Globus pallidus (tissue), 1 donor: ENCODE measurements around the gene NT5C2.
A peak's percentile ranks its signal among the peaks of the same experiment; 100 is the strongest.
"Not testable (repeated sequence)": the region's sequence is repeated elsewhere in the genome, so short reads cannot be mapped to it uniquely, and the experiment has no call there.

ENCODE experiments used
- DNase-seq: peaks from one replicate; pipeline ENCODE4 v3.0.0-alpha.2; 2015; ENCODE audit warnings: low spot score

NT5C2 gene

DNA sequence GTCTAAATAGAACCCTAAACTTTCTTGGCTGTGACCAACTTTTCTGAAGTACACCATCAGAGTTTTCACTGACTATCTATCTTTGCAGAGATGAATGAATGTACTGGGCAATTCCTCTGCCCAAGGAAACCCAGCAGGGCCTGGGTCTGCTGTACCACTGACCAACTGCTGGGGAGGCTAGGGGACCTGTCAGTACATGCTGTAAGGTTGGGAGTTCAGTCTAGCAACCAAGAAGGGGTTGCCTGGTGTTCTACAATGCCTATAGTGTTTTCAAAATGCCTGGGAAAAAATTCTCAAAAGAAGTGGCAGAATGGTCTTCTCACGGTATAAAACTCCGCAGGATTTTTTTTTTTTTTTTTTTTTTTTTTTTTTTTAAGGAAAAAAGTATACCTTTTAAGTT is 106.3 kb downstream of the NT5C2 start:
- no peak for DNase-seq

DNA sequence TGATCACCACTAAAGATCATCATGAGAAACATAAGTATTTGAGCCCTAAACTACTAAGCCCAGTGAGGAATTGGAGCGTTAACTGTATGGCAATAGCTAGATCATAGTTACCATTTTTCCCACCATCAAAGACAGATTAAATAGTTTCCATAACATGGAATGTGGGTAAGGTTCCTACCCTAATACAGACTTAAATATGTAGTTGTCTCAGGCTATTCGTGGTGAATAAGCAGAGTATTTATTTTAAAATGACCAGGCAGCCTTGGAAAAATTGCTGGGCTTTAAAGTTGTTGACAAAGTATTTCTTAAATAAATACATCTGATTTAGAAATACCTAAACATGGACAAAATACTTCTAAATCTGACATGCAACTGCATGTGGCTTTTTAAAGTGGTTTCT is 106.8 kb downstream of the NT5C2 start:
- DNase-seq: no peak

DNA sequence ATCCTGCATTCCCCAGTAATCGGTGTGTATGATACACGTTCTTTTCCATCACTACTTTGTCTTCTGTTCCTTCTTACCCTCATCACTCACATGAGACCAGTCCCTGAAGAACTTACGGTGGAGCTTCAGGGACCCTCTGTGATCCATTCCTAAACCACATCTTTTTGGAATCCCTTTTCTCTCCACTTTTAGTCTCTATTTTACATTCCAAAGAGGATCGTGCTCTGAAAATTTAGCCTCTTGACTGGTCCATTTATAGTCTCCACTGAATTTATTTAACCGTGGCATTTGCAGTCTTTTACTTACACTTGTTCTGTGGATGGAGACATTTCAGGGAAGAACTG is 109.1 kb downstream of the NT5C2 start:
- DNase-seq: no peak

DNA sequence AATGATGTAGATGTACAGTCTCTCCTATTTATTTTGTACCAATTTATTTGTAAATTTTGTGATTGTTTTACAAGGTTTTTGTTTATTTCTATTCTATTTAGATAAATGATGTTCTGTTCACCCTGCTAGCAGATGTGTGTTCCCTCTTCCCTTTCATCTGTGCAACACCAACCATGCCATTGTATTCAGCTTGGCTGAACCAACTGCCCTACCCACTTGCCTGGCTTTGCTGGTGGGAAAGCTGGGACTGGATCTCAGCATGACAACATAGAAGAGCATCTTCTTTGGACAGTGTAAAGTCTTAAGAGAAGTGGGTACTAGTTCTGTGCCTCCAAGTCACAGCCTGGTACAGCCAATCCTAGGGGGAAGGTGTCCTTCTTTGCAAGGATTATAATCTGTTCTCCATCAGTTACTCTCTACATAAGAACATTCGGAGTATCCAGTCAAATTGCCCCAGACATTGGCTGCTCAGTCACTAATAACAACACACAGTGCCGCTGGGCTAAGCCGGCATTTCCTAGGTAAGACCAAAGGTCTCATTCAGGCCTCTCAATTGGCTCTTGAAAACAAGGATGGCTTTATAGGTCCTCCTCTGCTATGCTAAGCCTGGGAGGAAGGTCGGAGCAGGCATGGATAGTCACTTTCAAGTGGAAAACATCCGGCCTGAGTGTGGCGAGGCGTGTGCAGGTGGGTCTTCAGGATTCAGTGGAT is 109.7 kb downstream of the NT5C2 start:
- peak; percentile 77 for DNase-seq

DNA sequence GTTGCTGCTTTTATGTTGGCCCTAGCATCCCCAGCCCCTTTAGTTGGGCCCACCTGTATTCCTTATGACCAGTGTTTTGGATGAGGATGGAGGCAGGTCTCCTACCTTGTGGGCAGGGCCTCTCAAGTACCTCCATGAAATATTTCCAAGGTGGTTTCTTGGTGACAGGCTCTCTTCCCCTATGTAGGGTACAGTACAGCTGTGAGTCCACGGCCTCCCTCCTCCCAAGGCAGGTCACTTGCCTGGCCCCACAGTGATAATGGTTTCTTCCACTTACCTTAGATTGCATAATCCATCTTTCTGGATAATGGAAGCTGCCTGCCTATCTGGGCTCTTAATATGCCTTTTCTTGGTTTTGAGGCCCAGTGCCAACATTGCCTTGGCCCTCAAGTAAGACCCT is 110.4 kb downstream of the NT5C2 start:
- DNase-seq: no peak

DNA sequence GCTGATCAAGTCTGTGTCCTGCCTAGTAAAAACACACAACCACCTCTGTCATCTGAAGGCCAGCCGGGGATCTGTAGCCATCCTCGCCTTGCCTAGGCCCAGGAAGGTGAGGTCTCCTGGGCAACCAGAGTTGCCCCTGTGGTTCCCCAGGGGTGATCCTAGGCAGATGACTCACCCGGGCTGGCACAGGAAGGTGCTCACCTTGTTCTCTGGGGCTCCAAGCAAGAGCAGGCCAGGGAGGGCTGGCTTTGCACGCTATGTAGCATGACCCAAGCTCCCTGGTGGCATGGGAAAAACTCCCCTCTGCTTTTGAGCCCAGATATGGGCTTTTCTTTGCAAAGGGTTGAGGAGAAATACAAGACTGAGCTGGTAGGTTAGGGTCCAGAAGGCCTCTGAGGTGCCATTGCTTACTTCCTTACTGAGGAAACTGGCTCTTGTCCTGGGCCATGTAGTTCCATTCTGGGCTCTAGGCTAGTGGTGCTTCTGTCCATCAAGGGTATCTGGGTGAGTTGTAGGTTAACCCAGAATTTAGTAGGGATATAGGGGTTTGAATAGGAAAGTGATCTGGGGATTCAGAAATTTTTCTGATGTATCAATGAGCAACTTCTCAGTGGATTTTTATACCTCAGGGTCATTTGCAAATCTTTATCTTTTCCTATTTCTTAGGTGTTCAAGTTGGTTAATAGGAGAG is 112.0 kb downstream of the NT5C2 start:
- DNase-seq: no peak

DNA sequence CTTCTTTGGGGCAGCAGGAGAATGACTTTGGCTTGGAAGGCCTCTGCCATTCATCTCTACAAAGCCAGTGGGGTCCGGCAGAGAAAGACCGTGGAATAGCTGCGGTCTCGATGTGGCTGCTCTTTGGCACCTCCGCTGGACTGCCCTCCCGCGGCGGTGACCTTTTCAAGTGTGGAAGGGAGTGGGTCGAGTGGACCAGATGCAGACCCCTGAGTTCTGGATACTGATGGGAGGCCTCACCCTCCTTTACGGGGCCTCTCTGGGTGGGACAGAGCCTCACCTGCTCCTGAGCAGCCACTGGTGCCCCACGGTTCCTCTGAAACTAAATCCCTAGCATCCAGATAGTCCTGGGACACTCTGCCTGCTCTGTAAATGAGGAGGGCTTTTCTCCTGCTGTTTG is 113.1 kb downstream of the NT5C2 start:
- no peak for DNase-seq

DNA sequence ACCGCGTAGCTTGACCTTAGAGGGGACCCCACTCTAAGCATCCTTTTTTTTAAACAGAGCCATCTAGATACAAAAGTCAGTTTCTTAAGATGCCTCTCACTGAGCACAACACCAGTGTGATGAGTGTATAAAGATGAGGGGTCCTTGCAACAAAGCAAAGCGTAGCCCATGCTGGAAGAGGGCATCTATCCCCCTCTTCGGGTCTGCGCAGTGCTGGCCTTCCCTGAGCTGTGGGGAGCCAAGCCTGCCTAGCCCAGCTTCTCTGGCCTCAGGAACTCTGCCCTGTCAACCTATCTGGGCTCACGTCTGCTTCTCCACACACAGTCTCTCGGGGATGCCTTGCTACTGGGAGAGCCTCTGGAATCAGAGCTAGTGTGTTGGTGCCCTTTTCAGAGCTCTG is 114.0 kb downstream of the NT5C2 start:
- DNase-seq: no peak

DNA sequence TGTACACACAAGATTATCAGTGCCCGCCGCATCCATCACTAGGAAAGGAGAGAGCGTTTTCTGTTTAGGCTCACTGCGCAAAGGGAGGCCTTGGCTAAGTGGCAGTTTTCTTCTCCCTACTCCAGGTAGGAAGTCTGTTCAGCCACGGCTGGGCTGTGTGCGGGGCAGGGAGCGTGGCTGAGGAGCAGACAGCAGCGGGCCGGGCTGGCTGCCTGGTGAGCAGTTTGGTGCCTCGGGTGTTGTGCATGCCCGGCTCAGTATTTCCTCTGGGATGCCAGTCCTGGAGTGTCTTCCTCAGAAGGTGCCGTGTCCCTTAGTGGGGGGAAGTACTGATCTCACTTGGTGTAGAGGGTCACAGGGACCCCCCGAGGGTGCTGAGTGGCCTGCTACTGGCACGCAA is 114.4 kb downstream of the NT5C2 start:
- no peak for DNase-seq

DNA sequence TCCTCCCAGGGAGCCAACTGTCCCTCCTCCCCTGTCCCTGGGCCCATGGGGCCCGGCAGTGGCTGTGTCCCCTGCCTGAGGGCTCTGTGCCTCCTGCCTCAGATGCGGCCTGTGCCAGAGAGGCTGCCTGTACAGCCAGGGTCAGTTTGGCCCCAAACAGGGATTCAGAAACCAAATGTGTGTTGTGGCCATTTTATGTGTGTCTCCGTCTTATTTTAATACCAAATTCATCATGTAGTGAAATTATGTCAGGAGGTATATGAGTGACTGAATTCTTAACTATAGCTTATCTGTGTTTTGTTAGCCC is 114.8 kb downstream of the NT5C2 start:
- no peak for DNase-seq

DNA sequence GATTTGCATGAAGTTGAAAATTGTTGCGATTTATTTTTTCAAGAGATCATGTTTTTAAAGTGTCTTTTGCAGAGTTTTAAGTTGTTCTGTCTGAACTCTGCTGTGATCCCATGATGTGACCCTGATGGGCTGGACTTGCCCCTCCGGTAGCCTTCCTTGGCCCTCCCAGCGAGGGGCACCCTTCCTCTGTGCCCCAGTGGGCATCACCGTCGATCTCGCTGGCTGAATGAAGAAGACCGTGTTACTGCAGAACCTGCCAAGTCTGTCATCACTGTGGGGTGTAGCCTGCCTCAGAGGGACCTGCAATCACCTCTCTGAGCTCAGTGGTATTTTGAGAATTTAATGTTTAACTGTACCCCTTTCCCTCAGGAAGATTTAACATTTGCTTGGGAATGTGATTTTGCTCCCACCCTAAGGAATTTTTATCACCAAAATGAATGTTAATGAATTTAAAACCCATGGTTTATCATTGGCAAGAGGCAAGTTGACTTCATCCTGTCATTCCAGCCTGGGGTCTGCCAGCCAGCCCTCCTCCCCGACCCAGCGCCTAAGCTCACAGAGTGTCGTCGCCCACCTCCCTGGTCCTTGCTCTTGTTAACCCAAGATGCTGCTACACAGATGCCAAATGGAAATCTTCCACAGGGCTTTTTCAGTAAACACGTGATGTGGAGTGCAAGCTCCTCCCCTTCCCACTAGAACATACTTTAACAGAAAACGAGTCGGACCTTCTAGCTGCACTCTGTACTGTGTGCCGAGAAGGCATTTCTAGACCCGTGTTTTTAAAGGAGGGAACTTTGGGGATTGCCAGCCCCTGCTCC is 115.4 kb downstream of the NT5C2 start:
- DNase-seq: no peak

DNA sequence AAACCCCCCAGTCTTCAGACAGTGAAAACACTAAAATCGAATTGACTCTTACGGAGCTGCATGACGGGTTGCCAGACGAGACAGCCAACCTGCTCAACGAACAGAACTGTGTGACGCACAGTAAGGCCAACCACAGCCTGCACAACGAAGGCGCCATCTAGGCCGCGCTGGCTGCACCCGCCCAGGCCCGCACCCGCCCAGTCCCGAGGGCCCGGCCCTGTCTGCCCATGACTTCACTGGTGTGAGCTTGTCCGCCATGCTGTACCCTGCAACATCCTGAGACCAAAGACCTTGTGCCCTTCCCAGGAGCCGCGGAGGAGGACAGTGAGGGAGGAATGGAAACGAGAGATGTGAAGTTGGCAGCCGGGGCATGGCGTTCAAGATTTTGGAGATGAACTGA is 116.1 kb downstream of the NT5C2 start:
- DNase-seq: no peak

DNA sequence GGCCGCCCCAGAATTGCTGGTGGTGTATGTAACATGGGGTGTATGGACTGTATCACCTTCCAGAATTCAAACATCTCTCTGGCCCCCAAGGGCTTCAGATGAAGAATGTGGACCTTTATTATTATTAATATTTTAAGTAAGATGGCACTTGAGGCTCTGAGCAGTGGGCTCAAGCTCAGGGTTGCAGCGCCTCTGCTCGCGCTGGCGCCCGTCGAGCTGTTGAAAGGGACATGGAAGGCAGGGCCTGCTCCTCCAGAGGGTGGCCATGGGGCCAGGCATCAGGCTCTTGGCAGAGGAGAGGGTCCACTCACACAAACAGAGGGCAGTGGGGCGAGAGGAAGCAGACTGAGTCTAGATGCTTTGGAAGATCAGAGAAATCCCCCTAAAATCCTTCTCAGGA is 120.2 kb downstream of the NT5C2 start:
- no peak for DNase-seq

DNA sequence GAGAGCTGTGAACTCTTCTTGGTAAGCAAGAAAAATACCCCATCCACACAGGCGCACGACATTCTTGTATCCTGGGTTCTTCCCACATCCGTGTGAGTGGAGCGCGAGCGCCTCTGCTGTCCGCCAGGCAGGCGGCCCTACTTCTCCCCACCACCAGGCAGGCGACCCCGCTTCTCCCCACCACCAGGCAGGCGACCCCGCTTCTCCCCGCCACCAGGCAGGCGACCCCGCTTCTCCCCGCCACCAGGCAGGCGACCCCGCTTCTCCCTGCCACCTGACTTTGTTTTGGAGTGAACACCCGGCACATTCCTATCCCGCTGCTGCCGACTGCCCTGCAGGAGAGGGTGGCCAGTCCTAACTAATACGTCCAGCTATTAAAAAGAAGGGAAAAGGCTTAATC is 120.8 kb downstream of the NT5C2 start:
- no peak for DNase-seq

DNA sequence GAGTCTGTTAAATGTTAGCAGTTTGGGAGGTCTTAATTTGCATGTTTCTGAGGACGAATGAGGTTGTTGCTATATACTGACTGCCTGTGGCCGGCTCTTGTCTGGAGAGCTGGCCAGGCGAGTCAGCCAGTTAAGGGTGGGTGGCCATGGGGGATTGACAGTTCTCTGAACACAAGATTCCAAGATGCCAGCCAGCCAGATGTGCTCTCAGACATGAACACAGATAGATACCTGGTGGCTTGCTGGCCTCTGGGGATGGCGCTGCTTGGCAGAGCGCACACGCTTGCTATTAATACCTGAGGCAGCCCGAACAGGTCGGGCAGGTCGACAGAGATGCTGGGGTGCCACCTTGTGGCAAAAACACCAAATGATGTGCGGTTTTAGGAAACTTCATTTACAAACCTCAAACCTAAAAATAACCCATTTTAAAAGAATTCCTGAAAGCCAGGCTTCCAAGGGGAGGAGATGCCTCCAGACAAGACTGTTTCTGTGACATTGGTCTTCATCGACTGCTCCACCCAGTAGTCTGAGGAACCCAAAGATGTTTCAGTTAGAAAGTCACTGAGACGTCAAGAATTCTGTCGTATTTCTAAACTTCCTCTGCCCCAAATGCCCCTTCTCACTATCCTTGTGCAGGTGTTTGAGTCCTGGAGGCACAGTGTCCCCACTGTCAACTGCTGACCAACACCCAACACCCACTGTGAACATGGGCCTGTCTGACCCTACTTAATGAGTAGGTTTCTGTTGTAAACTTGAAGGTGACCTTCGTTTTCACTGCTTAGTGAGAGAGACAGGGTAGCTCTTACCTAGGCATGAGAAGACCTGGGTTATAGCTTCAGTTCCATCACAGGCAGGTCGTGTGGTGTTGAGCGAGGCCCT is 123.4 kb downstream of the NT5C2 start:
- no peak for DNase-seq

DNA sequence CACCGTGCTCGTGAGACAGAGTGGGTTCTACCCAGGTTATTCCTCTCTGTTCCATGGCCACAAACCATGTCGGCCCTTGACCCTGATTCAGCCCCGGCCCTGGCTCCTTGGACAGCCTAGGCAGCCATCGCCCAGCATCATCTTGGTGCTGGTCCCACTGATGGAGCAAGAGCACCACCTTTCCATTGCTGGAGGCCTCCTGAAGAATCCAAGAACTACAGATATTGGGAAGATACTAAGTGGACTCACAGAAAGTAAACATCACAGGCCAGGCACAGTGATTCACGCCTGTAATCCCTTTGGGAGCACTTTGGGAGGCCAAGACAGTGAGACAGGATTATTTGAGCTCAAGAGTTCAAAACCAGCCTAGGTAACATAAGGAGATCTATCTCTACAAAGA is 125.1 kb downstream of the NT5C2 start:
- DNase-seq: no peak

DNA sequence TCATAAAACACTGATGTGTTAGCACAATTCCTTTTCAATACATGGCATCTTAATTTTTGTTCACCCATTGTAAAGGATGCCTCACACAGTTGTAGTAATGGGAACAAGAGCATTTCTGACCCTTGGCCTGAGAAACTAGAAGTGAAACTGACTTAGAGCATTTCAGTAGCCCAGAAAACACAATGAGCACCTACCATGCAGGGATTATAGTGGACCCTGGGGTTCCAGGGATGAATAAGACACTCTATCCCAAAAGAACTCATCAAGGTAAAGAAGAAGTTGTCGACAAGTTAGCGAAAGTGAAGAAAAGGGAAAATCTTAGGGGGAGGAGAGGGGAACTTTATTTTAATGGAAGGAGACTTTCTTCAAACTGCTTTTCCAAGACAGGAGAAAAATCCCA is 125.6 kb downstream of the NT5C2 start:
- DNase-seq: no peak

DNA sequence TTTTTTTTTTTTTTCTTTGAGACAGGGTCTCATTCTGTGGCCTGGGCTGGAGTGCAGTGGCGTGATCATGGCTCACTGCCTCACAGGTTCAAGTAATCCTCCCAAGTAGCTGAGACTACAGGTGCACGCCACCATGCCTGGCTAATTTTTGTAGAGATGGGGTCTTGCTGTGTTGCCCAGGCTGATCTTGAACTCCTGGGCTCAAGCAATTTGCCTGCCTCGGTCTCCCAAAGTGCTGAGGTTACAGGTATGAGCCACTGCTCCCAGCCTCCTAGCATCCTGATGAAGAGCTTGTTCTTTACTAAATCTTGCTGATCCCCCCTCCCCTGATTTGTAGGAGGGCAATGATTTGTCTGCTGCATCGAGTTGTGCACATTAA is 126.0 kb downstream of the NT5C2 start:
- not testable (repeated sequence) for DNase-seq

DNA sequence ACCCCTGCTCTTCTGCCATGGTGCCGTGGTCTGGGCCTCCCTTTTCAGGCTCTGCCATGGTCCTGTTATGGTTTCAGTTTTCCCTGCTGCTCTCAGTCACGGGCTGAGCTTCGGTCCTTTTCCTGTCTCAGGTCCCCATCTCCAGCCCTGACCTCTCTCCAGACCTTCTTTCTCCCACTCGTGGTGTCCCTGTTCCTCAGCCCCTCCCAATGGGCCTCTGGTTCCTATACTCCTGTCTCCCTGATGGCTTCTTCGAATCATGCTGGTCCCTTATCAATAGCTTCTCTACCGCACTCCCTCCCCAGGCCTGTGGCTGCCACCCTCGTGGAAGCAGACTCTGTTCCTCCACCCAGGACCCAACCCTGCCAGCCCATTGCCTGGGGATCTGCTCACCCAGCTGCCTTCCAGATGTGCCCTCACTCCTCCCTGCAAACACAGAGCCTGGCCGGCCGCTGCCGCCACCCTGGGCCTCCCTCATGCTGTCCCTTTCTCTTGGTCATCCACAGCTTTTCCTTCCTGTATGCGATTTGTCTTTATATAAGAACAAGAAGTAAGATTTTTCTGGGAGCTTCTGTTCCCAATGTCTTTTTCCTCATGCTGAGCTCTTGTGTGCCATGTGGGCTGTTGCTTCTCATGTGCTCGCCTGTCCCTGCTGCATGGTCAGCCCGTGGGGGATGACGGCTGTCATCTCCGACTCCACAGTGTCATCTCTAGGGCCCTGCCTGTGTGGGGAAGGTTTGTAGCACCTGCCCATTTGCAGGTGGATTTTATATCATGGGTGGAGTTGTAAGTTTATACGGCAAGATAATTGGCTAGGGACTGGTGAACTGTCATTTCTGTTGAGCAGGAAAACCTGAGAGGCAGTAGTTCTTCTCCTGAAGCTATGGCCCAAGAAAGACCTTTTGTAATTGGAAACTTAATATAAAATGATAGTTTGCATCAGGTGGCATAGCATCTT is 126.7 kb downstream of the NT5C2 start:
- no peak for DNase-seq

DNA sequence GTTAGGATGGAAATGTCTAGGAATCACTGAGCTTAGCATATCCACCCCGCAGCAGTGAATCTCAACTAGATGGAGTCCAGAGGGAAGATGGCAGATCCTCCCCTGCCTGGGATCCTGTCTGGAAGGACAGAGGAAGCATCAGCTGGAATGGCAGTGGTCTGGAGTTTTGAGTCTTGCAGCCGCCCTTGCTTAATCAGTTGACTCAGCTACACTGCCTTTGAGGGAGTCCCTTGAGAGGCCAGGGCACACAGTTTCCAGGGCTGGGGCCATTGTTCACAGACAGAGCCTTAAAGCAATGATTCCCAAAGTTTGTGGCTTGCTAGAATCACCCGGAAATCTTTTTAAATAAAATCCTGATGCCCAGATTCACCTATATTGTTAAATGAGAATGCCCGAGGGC is 128.1 kb downstream of the NT5C2 start:
- no peak for DNase-seq

DNA sequence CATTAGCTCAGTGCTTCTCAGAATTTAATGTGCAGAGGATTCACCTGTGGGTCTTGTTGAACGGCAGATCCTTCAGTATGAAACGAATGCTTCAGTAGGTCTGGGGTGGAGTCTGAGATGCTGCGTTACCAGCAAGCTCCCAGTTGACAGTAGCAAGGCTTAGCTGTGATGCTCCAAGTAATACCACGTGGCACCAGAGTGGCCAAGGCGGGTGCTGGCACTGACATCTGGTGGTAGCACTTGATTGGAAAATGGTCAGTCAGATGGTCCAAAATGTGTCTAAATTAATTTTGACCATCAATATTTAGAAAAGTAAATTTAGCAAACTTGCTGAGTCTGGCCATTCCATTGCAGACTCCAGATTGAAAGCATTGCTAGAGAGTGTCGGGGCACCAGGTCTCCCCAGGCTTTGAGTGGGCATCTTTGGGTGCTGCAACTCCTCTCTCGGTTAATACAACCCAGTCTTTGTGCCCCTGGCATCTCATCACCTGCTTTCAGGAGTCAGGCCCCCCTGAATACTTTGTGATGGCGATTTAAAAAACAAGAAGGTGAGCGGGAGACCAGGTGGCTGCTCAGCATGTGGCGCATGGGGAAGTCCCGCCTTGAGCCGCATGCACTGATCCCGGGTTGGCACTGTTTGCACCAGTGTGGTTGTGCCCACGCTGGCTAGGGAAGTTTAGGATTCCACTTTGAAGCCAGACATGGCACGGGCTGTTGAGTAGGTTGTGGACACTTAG is 130.1 kb downstream of the NT5C2 start:
- peak; percentile 77 for DNase-seq
